ENCODE data around the gene GNB2.

- TF ChIP-seq CBX1 (IDR thresholded peaks at IDR 0.05; ENCODE audit: low read depth) (no peak), ZBTB26 (CRISPR knock-in tag; IDR thresholded peaks at IDR 0.05; ENCODE audit: borderline replicate concordance) (no peak), FOXO4 (CRISPR knock-in tag; conservative IDR thresholded peaks at IDR 0.05) (no peak), ZNF550 (CRISPR knock-in tag; IDR thresholded peaks at IDR 0.05; ENCODE audit: borderline replicate concordance) (no peak), EZH2 (conservative IDR thresholded peaks at IDR 0.05; ENCODE audit: low read depth, low read length) (no peak), CTCF (CRISPR knock-in tag; IDR thresholded peaks at IDR 0.05) (peak; percentile 95), ZNF484 (CRISPR knock-in tag; IDR thresholded peaks at IDR 0.05; ENCODE audit: borderline replicate concordance, low read depth) (no peak), POLR2A (IDR thresholded peaks at IDR 0.05; ENCODE audit: insufficient read depth in 1 of 2, low read depth in 2 of 2, low read length in 2 of 2) (no peak)
Observed at GRCh38 chr7:100691676-100692577, 18.4 kb downstream of the GNB2 start.
